Glomerular visceral epithelial cell (primary cell): Measurements from ENCODE around the gene TCP11L1.
"Not testable (repeated sequence)": the region's sequence is repeated elsewhere in the genome, so short reads cannot be mapped to it uniquely, and the experiment has no call there.

Experiments
- DNase-seq: peaks from one replicate; pipeline ENCODE4 v3.0.0-alpha.2; 2016; ENCODE audit errors: extremely low spot score

Gene TCP11L1

DNA sequence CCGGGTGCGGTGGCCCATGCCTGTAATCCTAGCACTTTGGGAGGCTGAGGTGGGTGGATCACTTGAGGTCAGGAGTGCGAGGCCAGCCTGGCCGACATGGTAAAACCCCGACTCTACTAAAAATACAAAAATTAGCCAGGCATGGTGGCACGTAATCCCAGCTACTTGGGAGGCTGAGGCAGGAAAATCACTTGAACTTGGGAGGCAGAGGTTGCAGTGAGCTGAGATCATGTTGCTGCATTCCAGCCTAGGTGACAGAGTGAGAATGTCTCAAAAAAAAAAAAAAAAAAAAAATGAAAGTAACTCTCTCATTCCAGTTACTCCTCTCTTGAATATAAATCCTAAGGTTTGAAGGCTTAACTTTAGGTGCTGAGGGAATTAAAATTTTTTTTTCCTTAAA is 10.2 kb upstream of the TCP11L1 start:
- DNase-seq: not testable (repeated sequence)

GRCh38 chr11:33033493-33033892 is 5.9 kb upstream of the TCP11L1 start:
- no peak for DNase-seq

DNA sequence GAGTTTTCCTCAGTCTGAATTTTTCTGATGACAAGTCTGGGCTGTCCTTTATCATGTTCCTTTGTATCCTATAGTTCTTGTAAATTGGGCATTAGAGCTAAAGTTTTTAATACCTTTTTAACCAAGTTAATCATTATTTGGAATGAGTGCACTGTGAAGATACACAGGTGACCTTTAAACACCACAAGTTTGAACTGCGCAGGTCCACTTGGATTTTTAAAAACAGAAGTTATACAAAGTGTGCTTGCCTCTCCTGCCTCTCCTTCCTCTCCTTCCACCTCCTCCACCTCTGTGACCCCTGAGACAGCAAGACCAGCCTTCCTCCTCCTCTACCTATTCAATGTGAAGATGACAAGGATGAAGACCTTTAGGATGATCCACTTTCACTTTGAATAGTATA is 4.4 kb upstream of the TCP11L1 start:
- no peak for DNase-seq

DNA sequence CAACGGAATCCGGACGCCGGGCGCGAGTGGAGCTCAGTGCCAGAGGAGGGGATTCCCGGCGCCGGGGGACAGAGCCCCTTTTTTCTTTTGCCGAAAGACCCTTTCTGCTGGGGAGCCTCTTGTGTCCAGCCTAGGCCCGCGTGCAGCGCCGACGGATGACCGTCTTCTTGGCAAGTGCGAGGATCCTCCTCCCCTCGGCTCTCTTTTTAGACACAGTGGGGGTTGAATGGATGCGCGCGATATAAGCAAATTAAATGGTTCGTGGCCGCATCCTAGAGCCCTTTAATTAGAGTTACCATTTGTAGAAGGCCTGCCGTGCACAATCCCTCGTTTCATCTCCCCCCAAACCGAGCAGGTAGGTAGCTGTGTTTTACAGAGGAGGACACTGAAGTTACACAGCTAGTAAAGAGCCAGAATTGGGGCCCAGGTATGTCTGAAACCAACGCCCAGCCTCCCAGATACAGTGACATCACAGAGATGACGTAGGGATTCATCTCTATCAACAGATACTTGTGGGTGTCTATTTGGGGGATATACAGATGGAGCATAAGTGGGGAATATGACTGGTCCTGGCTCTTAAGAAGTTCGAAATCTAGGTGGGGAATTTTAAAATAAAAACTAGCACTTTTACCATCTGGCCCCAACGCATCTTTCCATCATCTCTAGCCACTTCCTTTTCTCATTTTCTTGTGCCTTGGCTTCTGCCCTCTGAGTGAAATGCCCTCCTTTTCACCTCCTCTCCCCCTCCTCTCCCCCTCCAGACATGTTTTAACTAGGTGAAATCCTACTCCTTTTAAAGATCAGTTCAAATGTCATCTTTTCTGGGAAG is 875 bp downstream of the TCP11L1 start:
- no peak for DNase-seq

GRCh38 chr11:33040862-33041453 is 1.6 kb downstream of the TCP11L1 start:
- no peak for DNase-seq

DNA sequence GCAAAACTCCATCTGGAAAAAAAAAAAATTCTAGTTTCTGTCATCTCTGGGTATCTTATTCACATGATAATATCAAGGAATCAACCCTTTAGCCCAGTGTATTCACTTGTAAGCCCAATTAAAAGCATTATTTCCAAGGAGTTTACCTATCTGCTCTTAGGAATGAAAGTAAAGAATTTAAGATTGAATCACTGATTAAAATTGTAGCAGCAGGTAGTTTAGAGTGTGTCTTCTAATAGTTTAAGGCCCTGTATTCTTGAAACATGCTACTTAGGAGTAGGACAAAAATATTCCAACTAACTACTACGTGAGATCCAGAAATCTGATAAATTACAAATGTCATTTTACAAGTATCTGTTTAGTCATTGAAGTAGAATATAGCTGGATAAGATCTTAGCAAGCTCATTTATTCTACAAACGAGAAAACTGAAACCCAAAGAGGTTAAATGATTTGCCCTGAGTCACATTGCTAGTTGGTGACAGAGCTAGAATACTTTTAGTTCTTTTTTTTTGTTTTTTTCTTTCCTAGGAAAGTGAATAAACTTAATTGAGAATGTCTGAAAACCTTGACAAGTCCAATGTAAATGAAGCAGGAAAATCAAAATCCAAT is 4.0 kb downstream of the TCP11L1 start:
- DNase-seq: no peak

- DNase-seq: peak; percentile 68
Measured at GRCh38 chr11:33044285-33044756, 4.9 kb downstream of the TCP11L1 start.

- peak; percentile 51 for DNase-seq
Measured at GRCh38 chr11:33045551-33046255, 6.3 kb downstream of the TCP11L1 start.

DNA sequence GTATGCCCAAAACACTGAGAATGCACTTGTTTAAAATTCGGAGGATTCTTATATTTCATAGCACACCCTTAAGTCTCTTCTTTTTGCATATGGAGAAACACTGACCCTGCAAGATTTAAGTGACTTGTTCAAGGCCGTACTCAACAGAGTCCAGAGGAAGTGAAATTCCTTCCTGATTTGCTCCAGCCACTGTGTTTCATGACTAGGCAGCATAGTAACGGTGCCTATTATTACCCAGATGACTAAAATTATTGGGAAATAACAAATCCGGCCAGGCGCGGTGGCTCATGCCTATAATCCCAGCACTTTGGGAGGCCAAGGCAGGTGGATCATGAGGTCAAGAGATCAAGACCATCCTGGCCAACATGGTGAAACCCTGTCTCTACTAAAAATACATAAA is 9.3 kb downstream of the TCP11L1 start:
- not testable (repeated sequence) for DNase-seq

- DNase-seq: not testable (repeated sequence)
Measured at GRCh38 chr11:33049565-33050408, 10.4 kb downstream of the TCP11L1 start.

GRCh38 chr11:33052231-33052630 is 12.9 kb downstream of the TCP11L1 start:
- DNase-seq: no peak

DNA sequence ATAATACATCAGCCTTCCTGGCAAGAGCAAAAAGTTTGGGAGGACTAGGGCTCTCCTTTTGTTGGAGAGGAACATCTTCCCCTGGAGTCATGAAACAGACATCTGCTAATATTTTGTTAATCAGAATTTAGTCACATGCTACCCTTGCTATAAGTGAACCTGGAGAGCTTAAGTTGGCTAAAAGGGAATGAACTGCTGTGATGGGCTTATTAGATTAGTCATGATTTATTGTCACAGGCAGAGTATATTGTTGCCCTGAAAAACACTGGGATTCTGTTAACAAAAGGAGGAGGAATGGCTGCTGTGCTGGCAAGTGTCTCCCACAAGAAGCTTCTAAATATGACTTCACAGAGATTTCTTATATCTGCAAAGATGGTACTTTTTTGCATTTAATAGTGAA is 16.0 kb downstream of the TCP11L1 start:
- DNase-seq: no peak

DNA sequence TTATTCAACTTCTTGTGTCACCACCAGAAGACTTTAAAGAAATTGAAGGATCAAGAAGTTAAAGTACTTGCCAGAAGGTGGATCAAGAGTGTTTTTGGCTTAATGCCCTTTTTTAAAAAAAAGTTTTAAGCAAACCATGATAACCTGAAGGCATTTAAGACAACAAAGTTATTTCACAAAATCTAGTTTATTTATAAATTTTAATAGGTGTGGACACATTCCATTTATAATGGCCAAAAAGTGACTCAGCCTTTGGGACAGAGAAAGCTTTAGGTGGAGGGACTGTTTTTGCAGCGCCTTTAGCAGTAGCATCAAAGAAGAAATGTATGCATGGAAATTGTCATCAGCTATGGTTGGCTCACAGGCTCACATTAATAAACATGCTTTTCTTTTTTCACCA is 17.9 kb downstream of the TCP11L1 start:
- no peak for DNase-seq

GRCh38 chr11:33059331-33060007 is 20.1 kb downstream of the TCP11L1 start:
- no peak for DNase-seq

GRCh38 chr11:33060271-33060670 is 20.9 kb downstream of the TCP11L1 start:
- DNase-seq: no peak

DNA sequence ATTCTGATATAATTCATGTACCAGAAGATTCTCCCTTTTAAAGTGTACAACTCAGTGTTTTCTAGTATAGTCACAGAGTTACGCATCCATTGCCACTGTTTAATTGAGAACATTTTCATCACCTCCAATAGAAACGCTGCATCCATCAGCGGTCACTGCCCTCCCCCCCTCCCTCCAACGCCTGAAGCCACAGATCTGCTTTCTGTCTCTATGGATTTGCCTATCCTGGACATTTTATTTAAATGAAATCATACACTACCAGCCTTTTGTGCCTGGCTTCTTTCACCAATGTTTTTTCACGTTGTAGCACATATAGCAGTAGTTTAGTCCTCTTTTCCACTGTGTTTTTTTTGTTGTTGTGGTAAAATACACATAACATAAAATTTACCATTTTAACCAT is 22.8 kb downstream of the TCP11L1 start:
- no peak for DNase-seq

DNA sequence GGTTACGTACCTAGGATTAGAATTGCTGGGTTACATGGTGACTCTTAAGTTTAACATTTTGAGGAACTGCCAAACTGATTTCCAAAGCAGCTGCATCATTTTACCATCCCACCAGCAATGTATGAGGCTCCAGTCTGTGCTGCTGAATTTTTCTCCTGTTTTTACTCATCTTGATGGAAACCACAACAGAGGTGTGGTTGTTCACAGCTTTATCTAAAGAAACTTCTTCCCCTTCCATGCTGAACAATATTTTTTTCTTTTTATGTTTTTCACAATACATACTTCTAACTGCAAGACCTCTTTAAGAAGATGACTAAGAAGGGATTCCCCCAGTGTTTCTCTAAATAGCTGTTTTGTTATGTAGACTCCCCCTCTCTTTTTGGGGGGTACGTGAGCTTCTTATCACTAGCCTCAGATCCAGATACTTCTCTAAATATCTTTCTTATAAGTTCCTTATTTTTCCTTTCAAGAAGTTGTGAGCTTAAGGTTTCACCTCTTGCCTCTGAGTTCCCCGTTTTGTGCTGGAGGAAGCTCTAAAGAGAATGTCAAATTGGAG is 24.0 kb downstream of the TCP11L1 start:
- DNase-seq: no peak

- no peak for DNase-seq
Measured at GRCh38 chr11:33064033-33064825, 24.9 kb downstream of the TCP11L1 start.

GRCh38 chr11:33064866-33065265 is 25.5 kb downstream of the TCP11L1 start:
- DNase-seq: no peak
